NAMALWA (cell line): ENCODE data around the gene MGAT3.
"Not testable (repeated sequence)": the region's sequence is repeated elsewhere in the genome, so short reads cannot be mapped to it uniquely, and the experiment has no call there.

Source experiments
- DNase-seq: peaks from one replicate; pipeline ENCODE4 v3.0.0-alpha.2; 2015; ENCODE audit warnings: low spot score

The MGAT3 gene, protein sequence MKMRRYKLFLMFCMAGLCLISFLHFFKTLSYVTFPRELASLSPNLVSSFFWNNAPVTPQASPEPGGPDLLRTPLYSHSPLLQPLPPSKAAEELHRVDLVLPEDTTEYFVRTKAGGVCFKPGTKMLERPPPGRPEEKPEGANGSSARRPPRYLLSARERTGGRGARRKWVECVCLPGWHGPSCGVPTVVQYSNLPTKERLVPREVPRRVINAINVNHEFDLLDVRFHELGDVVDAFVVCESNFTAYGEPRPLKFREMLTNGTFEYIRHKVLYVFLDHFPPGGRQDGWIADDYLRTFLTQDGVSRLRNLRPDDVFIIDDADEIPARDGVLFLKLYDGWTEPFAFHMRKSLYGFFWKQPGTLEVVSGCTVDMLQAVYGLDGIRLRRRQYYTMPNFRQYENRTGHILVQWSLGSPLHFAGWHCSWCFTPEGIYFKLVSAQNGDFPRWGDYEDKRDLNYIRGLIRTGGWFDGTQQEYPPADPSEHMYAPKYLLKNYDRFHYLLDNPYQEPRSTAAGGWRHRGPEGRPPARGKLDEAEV

GRCh38 chr22:39456522-39457197, at the start of gene MGAT3:
Gene MGAT3, plus strand, starts transcription at chr22:39457012. Its CDS starts 30,336 bp downstream, at chr22:39487348.
- DNase-seq = no peak

GRCh38 chr22:39408173-39408572, 48.6 kb upstream of the MGAT3 start:
- no peak for DNase-seq

DNA sequence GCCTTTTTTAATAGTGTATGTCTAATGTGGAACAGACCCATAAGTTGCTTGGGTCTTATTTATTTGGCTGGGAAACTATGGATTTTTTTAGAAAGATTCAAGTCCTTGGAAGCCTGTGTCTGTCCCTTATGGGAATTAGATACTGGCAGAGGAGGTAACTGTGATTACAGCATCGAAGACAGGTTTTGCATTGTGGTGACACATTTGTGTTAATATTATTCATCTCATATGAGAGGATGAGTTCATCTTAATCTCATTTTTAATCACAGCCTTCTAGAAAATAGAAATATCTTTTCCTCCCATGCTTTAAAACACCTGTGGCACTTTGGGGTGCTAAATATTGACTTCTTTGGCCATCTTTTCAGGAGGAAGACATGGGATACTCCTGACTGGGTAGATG, 48.0 kb upstream of the MGAT3 start:
- no peak for DNase-seq

- DNase-seq = no peak
Observed at GRCh38 chr22:39409516-39410029, 47.2 kb upstream of the MGAT3 start.

DNA sequence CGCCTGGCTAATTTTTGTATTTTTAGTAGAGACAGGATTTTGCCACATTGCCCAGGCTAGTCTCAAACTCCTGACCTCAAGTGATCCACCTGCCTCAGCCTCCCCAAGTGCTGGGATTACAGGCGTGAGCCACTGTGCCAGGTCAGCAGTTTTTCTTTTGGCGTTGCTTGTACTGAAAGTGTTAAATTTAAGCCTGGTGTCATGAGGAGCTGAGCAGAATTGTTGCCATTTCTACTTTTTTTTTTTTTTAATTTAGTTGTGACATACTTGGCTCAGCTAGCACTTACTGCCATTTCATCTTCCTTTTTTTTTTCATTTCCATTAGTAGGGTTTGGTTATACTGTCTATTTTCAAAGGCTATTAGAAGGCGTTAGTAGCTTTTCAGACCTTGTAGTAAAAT, 46.5 kb upstream of the MGAT3 start:
- no peak for DNase-seq

DNA sequence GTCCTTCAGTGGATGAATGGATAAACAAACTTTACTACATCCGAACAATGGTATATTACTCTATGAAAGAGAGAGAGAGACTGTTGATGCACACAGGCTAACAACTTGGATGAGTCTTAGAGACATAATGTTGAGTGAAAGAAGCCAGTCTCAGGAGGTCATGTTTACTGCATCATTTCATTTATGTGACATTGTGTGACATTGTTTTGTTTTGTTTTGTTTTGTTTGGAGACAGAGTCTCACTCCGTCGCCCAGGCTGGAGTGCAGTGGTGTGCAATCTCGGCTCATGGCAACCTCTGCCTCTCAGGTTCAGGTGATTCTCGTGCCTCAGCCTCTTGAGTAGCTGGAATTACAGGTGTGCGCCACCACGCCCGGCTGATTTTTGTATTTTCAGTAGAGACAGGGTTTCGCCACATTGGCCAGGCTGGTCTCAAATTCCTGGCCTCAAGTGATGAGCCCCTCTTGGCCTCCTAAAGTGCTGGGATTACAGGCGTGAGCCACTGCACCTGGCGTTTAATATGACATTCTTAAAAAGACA, 44.9 kb upstream of the MGAT3 start:
- DNase-seq = not testable (repeated sequence)

- not testable (repeated sequence) for DNase-seq
Observed at GRCh38 chr22:39413204-39413603, 43.6 kb upstream of the MGAT3 start.

- DNase-seq = no peak
Observed at GRCh38 chr22:39414377-39414776, 42.4 kb upstream of the MGAT3 start.

- DNase-seq = no peak
Observed at GRCh38 chr22:39414886-39415285, 41.9 kb upstream of the MGAT3 start.

DNA sequence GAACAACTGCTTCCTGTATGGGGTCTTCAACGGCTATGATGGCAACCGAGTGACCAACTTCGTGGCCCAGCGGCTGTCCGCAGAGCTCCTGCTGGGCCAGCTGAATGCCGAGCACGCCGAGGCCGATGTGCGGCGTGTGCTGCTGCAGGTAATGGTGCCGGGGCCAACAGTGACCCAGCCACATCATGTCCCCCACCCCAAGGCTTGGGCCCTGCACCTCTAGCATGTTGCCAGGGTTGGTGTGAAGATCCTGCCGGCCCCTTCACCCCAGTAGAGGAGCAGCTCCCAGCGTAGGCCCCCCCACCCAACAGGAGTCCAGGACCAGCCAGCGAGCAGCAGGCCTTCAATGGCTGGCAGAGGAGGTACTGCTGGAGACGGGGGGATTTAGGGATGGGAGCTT, 41.3 kb upstream of the MGAT3 start:
- no peak for DNase-seq

- DNase-seq = no peak
Observed at GRCh38 chr22:39416319-39416718, 40.5 kb upstream of the MGAT3 start.

DNA sequence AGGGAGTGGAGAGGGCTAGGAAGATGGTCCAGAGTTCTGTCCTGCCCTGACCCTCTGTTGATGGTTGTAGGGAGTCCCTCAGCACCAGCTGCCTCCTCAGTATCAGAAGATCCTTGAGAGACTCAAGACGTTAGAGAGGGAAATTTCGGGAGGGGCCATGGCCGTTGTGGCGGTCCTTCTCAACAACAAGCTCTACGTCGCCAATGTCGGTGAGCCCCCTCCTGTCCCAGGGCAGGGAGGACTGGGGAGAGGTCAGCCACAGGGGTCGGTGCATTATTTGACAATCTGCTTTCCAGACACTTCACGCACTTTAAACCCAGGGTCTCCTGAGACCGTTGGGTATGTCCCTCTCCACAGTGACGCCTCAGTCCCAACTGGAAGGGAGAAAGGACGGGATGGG, 39.2 kb upstream of the MGAT3 start:
- no peak for DNase-seq

DNA sequence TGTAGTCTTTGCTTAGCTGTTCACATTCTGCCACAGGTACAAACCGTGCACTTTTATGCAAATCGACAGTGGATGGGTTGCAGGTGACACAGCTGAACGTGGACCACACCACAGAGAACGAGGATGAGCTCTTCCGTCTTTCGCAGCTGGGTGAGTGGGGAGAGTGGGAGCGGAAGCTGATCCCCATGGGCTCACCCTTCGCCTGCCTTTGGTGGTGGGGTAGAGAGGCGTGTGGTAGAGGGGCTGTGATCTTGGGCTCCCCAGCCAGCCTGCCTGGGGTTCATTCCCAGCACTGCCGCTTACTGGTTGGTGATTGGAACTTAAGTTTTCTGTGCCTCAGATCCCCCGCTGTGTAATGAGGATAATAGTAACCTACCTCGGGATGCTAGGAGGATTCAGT, 38.1 kb upstream of the MGAT3 start:
- DNase-seq = no peak

- DNase-seq = no peak
Observed at GRCh38 chr22:39419096-39419495, 37.7 kb upstream of the MGAT3 start.

DNA sequence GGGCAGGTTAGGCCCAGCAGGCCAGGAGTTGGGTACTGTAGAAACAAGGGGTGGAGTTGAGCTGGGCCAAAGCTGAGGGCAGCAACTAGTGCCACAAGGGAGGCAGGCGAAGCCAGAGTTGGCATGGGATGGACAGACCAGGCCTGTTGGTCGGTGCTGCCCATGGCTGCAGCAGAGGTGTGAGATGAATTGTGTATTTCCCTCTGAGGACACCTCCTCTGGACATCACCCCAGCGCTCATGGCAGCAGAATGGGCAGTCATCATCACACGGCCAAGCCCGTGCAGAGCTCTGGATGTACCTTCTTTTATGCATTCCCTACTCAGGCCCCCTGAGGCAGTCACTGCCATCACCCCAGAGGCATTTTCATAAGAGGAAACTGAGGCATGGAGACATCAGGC, 36.9 kb upstream of the MGAT3 start:
- no peak for DNase-seq

GRCh38 chr22:39421691-39422090, 35.1 kb upstream of the MGAT3 start:
- DNase-seq = no peak

GRCh38 chr22:39422101-39422500, 34.7 kb upstream of the MGAT3 start:
- no peak for DNase-seq

DNA sequence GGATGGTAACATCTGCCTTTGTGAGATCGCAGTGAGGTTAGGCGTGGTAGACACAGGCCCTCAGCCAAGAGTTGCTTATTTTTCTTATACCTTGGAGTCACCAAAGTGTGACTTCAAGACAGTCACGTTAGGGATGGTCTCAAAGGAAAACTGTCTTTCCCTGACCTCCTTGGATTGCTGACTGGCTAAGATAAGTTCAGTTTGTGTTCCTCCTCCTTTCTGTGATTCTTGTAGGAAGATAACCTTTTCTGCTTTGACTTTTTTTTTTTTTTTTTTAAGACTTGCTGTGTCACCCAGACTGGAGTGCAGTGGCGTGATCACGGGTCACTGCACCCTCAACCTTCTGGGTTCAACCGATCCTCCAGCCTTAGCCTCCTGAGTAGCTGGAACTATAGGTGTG, 34.1 kb upstream of the MGAT3 start:
- no peak for DNase-seq

- DNase-seq = no peak
Observed at GRCh38 chr22:39423976-39424375, 32.8 kb upstream of the MGAT3 start.

- no peak for DNase-seq
Observed at GRCh38 chr22:39426380-39427043, 30.3 kb upstream of the MGAT3 start.

DNA sequence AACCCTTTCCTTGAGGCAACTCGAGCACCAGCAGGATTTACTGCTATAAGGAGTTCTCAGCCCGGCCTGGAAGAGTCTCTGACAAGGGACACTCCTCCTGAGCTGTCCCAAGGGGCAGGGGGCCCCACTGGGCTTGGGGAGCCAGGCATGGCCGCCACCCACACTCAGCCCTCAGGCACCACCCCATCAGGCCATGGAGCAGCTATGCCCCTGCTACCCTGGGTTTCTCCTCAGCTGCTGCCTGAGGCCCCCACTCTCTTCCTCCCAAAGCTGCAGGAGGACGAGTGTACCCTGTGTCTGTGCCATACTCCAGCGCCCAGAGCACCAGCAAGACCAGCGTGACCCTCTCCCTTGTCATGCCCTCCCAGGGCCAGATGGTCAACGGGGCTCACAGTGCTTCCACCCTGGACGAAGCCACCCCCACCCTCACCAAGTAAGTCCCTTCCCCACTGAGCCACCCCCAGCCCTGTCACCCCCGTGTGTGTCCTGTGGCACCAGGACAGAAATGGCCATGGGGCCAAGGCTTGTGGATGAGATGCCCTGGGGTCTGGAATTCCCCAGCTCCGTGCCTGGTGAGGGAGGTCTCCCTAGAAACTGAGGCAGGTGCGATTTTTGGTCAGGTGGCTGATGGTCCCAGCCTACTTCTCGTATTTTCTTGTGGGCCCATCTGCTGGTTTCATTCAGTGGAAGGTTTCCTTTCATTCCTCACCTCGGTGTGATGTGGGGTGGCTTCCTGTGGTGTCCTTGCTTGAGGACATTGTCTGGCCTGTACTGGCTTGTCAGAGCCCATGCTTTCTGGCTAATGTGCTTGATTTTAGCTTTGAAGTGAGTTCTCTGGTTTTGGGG, 28.8 kb upstream of the MGAT3 start:
- DNase-seq = no peak
